ENCODE measurements around the gene ASAP2.

ASAP2 gene

GRCh38 chr2:9312591-9312990 is 106.0 kb downstream of the ASAP2 start:
- no peaks in the 10 kb centered on the region for H3K27me3 ChIP-seq (ENCODE audit: insufficient read depth, poor library complexity, severe bottlenecking)
- H3K27ac ChIP-seq (replicated peaks): no peak overlapping the region
- no peak for DNase-seq (ENCODE audit: low read depth in 1 of 2, low spot score in 1 of 2)
- no peak for TF ChIP-seq SPI1 (IDR thresholded peaks at IDR 0.05; ENCODE audit: borderline replicate concordance, low read depth)
- no peak for TF ChIP-seq GABPA (IDR thresholded peaks at IDR 0.05; ENCODE audit: low read depth)
- TF ChIP-seq CTCF (IDR thresholded peaks at IDR 0.05; ENCODE audit: insufficient read depth, low read length): no peak
- TF ChIP-seq, protein P1, sequence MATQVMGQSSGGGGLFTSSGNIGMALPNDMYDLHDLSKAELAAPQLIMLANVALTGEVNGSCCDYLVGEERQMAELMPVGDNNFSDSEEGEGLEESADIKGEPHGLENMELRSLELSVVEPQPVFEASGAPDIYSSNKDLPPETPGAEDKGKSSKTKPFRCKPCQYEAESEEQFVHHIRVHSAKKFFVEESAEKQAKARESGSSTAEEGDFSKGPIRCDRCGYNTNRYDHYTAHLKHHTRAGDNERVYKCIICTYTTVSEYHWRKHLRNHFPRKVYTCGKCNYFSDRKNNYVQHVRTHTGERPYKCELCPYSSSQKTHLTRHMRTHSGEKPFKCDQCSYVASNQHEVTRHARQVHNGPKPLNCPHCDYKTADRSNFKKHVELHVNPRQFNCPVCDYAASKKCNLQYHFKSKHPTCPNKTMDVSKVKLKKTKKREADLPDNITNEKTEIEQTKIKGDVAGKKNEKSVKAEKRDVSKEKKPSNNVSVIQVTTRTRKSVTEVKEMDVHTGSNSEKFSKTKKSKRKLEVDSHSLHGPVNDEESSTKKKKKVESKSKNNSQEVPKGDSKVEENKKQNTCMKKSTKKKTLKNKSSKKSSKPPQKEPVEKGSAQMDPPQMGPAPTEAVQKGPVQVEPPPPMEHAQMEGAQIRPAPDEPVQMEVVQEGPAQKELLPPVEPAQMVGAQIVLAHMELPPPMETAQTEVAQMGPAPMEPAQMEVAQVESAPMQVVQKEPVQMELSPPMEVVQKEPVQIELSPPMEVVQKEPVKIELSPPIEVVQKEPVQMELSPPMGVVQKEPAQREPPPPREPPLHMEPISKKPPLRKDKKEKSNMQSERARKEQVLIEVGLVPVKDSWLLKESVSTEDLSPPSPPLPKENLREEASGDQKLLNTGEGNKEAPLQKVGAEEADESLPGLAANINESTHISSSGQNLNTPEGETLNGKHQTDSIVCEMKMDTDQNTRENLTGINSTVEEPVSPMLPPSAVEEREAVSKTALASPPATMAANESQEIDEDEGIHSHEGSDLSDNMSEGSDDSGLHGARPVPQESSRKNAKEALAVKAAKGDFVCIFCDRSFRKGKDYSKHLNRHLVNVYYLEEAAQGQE (IDR thresholded peaks at IDR 0.05; ENCODE audit: insufficient replicate concordance, low read depth): no peak
- TF ChIP-seq POLR2AphosphoS5 (IDR thresholded peaks at IDR 0.05; ENCODE audit: low read depth): no peak
- H3K4me3 ChIP-seq (replicated peaks; ENCODE audit: insufficient read depth, low read length): no peak overlapping the region

GRCh38 chr2:9313443-9313842 is 106.8 kb downstream of the ASAP2 start:
- no peak for DNase-seq (ENCODE audit: low read depth in 1 of 2, low spot score in 1 of 2)
- TF ChIP-seq CTCF (IDR thresholded peaks at IDR 0.05; ENCODE audit: insufficient read depth, low read length): no peak
- no peak for TF ChIP-seq SPI1 (IDR thresholded peaks at IDR 0.05; ENCODE audit: borderline replicate concordance, low read depth)
- no peak for TF ChIP-seq POLR2AphosphoS5 (IDR thresholded peaks at IDR 0.05; ENCODE audit: low read depth)
- TF ChIP-seq, protein P1 (IDR thresholded peaks at IDR 0.05; ENCODE audit: insufficient replicate concordance, low read depth): no peak
- no peak for TF ChIP-seq GABPA (IDR thresholded peaks at IDR 0.05; ENCODE audit: low read depth)
- Histone ChIP-seq H3K4me3 (replicated peaks; ENCODE audit: insufficient read depth, low read length) (no peak overlapping the region), H3K27ac (replicated peaks) (no peak overlapping the region), H3K27me3 (ENCODE audit: insufficient read depth, poor library complexity, severe bottlenecking) (no peaks in the 10 kb centered on the region)

DNA sequence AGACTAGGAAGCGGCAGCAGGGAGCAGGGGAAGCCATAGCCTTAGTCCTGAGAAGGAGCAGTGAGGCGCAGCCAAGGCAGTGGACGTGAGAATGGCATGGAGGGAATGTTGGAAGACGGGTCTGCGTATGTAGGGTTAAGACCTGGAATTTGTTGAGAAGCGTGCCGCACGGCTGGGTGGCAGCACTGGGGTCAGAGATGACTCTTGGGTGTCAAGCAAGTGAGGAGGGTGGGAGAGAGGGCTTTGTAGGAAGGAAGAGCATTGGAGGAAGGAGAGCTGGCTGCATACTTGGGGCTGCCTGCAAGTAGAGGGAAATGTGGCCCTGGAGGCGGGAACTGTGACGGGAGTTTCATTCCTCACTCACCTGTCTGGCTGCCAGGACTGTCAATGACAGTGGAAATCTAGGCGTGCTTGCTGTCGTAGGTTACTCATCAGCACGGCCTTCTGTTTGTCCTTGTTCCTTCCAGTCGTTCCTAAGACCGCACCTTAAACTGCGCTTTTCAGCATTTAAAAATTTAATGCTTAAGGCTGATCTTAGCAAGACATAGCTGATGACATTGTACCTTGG is 108.8 kb downstream of the ASAP2 start:
- no peak for TF ChIP-seq CTCF (IDR thresholded peaks at IDR 0.05; ENCODE audit: insufficient read depth, low read length)
- TF ChIP-seq GABPA (IDR thresholded peaks at IDR 0.05; ENCODE audit: low read depth): no peak
- TF ChIP-seq POLR2AphosphoS5 (IDR thresholded peaks at IDR 0.05; ENCODE audit: low read depth): no peak
- TF ChIP-seq, protein P1 (IDR thresholded peaks at IDR 0.05; ENCODE audit: insufficient replicate concordance, low read depth): no peak
- TF ChIP-seq SPI1 (IDR thresholded peaks at IDR 0.05; ENCODE audit: borderline replicate concordance, low read depth): no peak
- no peak overlapping the region for H3K27ac ChIP-seq (replicated peaks)
- DNase-seq (ENCODE audit: low read depth in 1 of 2, low spot score in 1 of 2): no peak
- H3K27me3 ChIP-seq (ENCODE audit: insufficient read depth, poor library complexity, severe bottlenecking): no peaks in the 10 kb centered on the region
- no peak overlapping the region for H3K4me3 ChIP-seq (replicated peaks; ENCODE audit: insufficient read depth, low read length)
